DMS153 treated with DMSO at 0.1 percent for 48 hours (cell line): Measurements from ENCODE around the gene HSDL1.

ENCODE experiments used
- DNase-seq: peaks from one replicate; lab custom pipeline; 2025; ENCODE audit not compliant: unreplicated experiment; lab: John Stamatoyannopoulos, UW

Gene HSDL1

DNA sequence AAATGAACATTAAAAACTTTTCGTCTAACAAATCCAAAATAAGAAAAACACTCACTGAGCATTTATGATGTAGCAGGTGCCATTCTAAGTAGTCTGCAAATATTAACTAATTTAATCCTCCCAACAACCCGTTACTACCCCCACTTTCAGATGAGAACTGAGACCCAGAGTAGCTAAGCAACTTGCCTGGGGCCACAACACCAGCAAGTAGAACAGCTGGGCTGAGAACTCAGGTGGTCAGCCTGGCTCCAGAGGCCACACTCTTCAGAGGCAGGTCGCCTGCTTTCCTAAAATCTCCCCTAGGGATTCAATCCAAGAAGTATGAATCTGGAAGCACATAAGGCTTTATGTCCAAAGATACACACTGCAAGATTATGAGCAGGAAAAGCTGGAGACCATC, 34.5 kb downstream of the HSDL1 start:
- no peak for DNase-seq

GRCh38 chr16:84109598-84110335, 35.2 kb downstream of the HSDL1 start:
- DNase-seq: no peak

DNA sequence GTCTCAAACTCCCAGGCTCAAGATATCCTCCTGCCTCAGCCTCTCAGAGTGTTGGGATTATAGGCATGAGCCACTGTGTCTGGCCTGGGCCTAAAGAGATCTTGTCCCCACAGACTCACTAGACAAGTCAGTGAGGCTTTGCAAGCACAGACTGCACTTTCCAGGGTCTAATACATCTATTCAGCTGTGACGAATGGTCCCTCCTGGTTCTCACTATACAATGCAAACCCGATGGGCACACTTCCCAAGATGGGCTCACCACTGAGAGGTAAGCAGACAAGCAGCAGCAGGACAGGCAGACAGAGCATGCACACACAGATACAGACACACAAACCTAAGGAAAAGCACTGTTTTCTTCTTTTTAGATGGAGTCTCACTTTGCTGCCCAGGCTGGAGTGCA, 37.1 kb downstream of the HSDL1 start:
- DNase-seq: no peak

DNA sequence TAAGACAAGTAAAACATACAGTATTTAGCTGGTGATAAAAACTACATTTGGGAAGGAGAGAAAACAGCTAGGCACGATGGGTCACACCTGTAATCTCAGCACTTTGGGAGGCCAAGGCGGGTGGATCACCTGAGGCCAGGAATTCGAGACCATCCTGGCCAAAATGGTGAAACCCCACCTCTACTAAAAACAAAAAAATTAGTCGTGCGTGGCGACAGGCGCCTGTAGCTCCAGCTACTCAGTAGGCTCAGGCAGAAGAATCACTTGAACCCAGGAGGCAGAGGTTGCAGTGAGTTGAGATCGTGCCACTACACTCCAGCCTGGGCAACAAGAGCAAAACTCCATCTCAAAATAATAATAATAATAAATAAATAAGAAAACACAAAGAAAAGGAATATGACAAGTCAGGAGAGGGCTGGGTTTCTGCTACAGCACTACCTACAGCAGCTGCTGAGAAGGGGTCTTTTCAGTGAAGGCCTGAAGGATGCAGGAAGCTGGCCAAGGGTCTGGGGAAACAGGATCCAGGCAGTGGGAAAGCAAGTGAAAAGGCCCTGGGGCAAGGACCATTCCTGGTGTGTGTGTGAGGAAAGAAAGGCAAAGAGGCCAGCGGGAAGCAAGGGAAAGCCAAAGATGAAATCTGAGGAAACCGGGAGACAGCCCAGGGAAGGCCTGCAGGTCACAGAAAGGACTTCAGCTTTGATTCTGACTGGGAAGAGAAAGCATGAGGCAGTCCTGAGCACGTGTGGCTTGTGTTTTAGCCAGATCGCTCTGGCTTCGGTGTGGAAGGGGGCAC, 38.8 kb downstream of the HSDL1 start:
- no peak for DNase-seq

DNA sequence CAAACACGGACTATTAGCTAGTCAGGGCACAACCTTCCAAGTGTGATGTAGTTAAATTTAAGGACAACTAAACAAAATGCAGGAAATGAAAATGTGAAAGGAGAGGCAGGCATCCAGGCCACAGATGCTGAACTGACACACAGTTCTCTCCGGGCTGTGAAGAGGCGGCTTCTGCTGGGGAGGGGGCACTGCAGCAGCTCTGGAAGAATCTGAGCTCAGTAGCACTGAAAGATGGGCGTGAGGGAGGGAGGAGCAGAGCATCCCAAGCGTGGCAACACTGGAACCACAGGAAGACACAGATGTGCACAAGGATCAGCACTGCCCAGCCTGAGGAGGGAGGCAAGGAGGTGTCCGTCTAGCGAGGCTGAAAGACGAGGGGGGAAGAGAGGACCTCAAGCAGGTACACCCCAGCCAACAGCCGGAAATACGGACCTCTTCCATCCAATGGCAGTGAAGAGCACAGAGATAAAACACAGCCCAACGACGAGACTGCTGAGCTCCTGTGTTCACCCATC, 39.6 kb downstream of the HSDL1 start:
- DNase-seq: no peak

DNA sequence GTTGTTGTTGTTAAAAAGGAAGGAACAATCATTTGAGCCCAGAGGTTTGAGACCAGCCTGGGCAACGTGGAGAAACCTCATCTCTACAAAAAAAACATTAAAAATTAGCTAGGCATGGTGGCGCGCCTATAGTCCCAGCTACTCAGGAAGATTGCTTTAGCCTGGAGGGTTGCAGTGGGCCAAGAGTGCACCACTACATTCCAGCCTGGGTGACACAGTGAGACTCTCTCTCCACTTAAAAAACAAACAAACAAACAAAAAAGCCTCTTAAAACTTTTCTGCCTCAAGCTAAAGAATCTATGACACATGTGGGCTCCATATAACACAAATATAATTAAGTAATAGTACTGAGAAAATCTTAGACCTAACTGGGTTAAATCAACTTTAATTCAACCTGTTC, 40.7 kb downstream of the HSDL1 start:
- no peak for DNase-seq

DNA sequence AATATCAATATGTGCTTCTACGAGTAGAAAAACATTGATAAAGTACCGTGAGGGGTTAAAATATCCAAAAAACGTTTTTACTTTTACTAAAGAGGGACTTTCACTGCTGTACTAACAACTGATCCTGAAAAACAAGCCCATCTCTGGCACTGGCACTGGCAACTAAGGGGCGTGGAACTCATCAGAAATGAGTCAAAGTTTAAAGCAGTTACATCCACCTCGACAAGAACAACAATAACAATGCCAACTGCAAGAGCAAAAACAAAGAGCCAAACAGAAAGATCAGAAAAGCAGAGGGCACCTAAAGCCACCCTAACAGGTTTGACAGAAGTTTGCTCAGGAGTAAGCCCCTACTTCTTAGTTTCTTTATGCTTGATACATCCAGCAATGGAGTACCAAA, 41.3 kb downstream of the HSDL1 start:
- no peak for DNase-seq

DNA sequence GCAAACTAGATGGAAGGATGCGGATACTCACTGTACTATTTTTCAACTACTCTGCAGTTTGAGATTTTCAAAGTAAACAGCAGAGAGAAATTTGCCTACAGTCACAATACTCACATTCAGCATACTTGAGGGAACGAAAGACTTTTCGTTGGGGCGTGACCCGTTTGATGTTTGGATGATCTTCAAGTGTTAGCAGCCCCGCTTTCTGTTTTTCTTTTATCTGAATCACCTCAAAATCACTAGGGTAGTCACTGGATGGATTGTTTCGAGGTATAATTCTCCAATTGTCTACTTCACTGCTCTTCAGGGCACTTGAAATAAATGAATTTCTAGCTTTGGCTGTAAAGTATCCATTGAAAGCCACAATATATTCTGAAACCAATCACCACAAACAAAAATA, 46.0 kb downstream of the HSDL1 start:
- no peak for DNase-seq

DNA sequence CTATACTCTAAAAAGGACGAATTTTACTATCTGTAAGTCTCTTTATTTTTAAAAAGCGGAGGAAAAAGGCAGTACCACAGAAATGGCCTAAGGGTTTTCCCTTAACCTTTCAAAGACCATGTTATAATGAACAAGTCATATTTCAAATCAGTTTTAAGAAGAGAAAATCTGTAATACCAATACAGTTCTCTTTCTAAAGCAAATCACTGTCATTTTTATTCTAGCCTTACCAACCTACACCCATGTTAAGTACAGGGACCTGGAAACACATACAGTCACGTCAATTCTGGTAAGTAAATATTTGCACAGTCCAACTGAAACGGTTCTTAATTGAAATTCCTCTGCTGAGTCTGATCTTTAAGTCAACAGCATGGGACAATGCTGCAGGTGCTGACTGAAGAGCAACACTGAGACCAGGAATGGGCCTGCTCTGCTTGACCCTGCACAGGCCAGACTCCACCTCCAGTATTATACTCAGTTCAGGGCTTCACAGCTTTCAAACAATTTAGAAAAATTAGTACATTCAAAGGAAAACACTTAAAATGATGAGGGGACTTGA, 48.5 kb downstream of the HSDL1 start:
- peak; percentile 65 for DNase-seq

DNA sequence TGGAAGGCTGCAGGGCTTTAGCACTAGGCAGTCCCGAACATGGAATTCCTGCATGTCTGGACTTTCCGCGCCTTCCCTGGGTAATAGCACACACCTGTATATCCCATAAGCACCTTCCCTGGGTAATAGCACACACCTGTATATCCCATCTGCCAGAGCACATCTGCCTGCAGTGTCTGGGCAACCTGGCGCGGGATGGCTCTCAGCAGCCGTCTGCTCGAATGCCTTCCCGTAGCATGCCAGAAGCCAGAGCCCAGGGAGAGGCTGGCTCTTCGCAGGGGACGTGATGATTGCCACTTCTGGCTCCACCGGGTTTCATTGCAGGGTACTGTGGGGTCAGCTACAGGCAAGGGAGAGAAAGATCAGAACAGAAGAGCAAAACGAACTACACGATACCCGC, 49.5 kb downstream of the HSDL1 start:
- DNase-seq: no peak

DNA sequence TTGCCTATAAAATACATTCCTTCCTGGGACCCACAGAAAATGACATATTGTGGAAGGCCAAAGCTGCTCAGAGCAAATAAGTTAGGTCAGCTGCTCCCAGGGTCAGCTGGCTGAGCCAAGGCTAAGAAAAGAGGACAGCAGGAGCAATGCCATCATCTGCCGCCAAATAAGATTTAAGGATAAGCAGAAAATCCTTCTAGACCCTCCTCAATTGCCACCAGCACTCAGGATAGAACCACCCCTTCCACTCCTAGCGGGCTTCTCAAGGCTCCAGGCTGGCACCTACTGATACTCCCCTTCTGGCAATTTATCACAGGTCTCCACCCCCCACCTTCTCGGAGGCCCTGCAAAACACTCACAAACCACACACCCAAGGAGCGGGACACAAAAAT, 51.1 kb downstream of the HSDL1 start:
- no peak for DNase-seq

DNA sequence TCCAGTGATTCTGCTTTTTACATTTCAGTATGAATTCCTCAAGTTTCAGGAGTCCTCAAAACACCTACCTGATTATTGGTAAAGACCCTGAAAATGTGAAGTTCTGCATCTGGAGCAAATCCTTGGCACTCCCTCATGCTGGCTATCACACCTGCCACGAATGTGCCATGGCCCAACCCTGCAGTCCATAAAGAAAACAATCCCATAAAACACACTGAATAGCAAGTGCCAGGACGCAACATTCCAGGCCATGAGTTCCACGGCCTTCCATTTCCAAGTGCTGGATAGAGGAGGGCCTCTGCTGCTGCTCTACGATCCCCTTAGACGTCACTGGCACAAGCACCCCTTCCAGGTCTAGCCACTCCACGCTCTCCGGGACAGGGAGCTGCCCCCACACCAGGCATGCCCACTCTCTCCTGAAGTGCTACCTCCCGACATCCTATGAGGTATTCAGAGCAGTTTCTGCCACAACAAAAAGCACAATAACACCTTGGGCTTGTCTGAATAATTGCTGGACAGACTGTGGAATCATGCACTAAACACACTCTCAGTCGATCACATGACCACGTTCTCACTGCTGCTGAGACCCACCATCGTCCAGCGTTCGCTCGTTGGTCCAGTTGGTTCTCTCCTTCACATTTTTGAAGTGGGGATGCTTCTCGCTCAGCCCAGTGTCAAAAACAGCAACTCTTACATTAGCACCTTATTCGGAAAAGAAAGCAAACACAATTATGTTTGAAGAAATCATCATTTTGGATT, 51.7 kb downstream of the HSDL1 start:
- DNase-seq: no peak

DNA sequence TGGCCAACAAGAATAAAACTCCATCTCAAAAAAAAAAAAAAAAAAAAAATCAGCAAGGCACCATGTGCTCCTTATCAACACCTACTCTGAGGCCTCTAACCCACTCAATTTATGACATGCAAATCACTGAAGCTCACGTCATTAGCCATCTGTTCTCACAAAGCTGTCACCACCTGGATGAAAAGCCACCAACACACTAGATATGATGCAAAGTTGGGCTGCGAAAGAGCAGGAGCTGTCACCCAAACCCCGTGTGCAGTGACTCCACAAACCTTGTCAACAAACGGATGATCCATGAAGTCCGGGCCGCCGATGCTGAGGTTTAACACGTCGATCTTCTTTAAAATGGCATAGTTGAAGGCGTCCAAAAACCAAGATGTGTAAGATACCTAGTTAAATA, 53.5 kb downstream of the HSDL1 start:
- DNase-seq: no peak

DNA sequence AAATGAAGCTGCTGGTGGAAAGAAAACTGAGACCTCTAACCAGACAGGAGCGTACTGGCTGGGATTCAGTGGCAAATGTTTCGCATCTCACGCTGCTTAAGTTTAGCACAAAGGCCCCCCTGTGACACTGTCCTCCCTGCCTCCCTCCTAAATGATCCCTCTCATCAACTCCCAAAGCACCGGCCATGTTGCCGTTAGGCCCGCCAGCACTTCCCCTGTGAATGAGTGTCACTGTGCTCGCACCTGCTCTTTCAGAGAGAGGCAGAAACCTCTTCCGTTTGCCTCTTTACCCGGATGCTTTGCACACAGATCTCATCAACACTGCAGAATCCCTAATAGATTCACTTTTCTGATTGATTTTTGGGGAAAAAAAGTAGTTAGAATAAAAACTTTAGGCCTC, 54.8 kb downstream of the HSDL1 start:
- no peak for DNase-seq

DNA sequence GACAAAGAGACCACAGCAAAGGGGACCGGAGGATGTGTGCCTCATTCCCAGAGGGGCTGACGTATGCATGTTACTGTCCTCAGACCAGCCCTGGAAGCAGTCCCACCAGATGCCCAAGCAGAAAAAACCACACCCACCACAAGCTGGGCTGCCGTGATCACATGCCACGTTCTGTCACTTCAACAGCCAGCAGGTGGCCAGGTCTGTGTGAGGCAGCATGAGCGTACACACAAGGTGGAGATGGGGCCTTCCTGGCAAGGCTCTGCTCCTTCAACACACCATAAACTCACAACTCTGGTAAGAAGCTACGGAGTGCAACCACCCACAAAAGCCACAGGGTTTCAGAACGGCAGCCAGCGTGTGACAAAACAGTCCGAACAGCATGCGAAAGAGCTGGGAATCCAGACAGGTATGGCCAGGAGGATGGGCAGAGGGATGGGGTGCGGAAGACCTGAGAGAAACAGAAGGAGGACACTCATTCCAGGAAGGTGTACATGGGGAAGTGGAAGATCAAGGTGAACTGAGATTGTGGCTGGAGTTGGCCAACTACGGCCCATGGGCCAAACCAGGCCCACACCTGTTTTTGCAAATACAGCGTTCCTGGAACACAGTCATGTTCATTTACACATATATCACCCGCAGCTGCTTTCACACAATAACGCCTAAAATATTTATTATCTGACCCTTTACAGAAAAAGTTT, 56.1 kb downstream of the HSDL1 start:
- no peak for DNase-seq

DNA sequence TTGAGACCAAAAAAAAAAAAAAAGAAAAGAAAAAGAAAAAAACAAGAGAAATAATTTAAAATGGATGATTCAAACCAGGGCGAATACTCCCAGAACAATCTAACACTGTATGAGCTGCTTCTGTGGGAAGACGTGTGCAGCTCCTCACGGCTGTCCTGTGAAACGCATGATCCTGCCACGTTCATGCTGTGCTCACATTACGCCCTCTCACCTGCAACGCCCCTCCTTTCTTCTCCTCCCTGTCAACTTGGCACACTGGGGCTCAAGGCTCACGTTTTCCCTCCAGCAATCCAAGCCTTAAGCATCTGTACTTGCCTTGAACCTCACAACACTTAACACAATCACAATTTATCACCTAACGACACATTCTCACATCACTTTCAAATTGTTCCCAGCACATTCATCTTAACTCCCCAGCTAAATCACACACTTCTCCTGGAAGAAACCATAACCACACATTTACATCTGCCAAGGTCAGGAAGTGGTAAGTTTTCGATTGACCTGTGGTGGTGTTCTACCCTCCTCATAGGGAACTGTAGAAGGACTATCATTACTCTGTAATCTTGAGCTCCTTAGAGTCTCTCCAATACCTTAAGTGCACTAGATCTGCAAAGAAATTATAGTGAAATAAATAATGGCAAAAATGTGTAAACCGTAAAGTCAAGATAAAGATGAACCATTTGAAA, 57.4 kb downstream of the HSDL1 start:
- no peak for DNase-seq

DNA sequence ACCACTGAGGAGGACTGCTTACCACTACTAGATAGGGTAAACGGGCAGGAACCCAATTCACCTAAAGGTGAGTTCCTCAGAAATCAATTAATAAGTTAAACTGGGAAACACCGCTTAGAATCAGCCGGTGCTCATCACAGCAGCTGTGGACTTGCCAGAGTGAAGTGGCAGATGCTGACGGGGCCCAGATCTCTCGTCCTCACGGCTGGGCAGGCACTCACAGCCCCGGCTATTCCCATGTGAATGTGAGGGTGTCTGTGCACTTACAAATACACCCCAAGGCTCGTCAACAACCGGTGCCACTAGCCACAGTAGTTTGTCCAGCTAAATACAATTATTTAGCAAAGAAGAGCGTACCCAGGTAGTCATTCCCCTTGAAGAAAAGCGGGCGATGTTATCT, 58.0 kb downstream of the HSDL1 start:
- DNase-seq: no peak

GRCh38 chr16:84086341-84086740, 58.6 kb downstream of the HSDL1 start:
- no peak for DNase-seq

DNA sequence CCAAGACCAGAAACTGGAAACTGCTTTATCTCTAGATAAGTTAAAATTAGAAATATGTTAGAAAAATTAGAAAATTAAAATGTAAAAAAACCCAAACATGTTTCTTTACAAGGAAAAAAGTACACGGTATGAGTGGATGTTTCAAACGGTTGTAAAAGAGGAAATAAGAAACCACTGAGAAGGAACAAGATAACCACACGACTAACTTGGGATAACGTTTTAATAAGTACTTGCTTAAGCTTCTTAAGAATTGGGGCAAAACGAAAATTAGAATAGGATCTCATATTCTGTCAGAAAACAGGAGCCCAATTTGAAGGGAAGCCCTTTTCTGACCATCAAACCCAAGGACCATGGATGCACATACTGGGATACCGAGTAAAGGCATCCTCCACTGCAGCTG, 59.2 kb downstream of the HSDL1 start:
- DNase-seq: no peak

DNA sequence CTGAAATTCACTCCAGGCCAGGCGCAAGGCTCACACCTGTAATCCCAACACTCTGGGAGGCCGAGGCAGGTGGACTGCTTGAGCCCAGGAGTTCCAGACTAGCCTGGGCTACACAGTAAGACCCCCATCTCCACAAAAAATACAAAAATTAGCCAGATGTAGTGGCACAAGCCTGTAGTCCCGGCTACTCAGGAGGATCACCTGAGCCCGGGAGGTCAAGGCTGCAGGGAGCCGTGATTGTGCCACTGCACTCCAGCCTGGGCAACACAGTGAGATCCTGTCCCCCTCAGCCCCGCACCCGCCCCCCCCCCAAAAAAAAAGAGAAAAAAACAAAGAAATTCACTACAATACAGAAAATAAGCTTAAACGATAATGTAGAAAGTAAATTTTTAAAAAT, 59.7 kb downstream of the HSDL1 start:
- no peak for DNase-seq
